Measurements from ENCODE around the gene RAC3. TPM values are rescaled to one million over a fixed set of nuclear protein-coding genes. Genes with fewer than 3 reads are reported as not detected.

The RAC3 gene
- total RNA-seq, 1 donor from 2014 or later: 31.6 TPM

DNA sequence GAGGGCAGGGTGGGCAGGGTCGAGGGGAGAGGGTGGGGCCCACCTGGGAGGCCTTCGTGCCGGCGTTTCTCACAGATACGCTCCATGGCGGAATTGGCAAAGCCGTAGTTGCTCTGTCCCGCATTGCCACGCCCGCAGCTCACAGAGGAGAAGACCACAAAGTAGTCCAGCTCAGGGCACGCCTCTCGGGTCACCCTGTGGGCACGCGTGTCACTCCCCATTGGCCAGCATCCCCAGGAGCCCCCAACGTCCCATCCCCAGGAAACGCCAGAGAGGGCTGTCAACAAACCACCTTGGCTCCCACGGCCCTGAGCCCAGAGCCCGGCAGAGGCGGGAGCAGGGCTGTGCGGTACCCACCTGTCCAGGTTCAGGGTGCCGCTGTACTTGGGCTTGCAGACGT is 50.5 kb downstream of the RAC3 start:
- Mint-ChIP-seq H3K4me3 (no peak overlapping the region), H3K27ac (no peak overlapping the region), H3K36me3 (peaks cover 5% of the 10 kb centered on the region), H3K27me3 (ENCODE audit: insufficient read depth, low read depth) (peaks cover 2% of the 10 kb centered on the region), H3K4me1 (peaks cover 2% of the 10 kb centered on the region), H3K9me3 (no peaks in the 10 kb centered on the region)
- no peak overlapping the region for H3K9ac ChIP-seq
- H3K36me3 ChIP-seq: no peaks in the 10 kb centered on the region
- no peak overlapping the region for H3K4me3 ChIP-seq
- H2AFZ ChIP-seq (replicated peaks): no peak overlapping the region
- no peaks in the 10 kb centered on the region for H3K79me2 ChIP-seq (ENCODE audit: low read depth)
- H3K4me2 ChIP-seq: no peak overlapping the region
- peaks cover 23% of the 10 kb centered on the region for H3F3A ChIP-seq (ENCODE audit: low read depth)
- H4K20me1 ChIP-seq (ENCODE audit: low read depth): peaks cover 81% of the 10 kb centered on the region
- H3K27me3 ChIP-seq: no peaks in the 10 kb centered on the region
- TF ChIP-seq EZH2phosphoT487 (IDR thresholded peaks at IDR 0.05): no peak
- TF ChIP-seq EZH2 (IDR thresholded peaks at IDR 0.05): no peak
- H3K9me3 ChIP-seq (ENCODE audit: low read depth): no peaks in the 10 kb centered on the region
- no peak for DNase-seq (ENCODE audit: low spot score)
- H3K4me1 ChIP-seq: no peaks in the 10 kb centered on the region
- no peak overlapping the region for H3K27ac ChIP-seq

- Histone ChIP-seq H3K79me2 (ENCODE audit: low read depth) (no peaks in the 10 kb centered on the region), H3K36me3 (no peaks in the 10 kb centered on the region), H3F3A (ENCODE audit: low read depth) (peaks cover 21% of the 10 kb centered on the region), H3K9me3 (ENCODE audit: low read depth) (no peaks in the 10 kb centered on the region), H3K4me3 (no peak overlapping the region), H3K4me1 (no peaks in the 10 kb centered on the region), H3K9ac (no peak overlapping the region), H3K27me3 (no peaks in the 10 kb centered on the region), H2AFZ (replicated peaks) (no peak overlapping the region), H4K20me1 (ENCODE audit: low read depth) (peaks cover 81% of the 10 kb centered on the region), H3K4me2 (no peak overlapping the region), H3K27ac (no peak overlapping the region)
- TF ChIP-seq EZH2 (IDR thresholded peaks at IDR 0.05) (no peak), EZH2phosphoT487 (IDR thresholded peaks at IDR 0.05) (no peak), CTCF (IDR thresholded peaks at IDR 0.05) (no peak)
- no peak overlapping the region for H3K4me3 Mint-ChIP-seq
- H3K9me3 Mint-ChIP-seq: no peaks in the 10 kb centered on the region
- H3K36me3 Mint-ChIP-seq: peaks cover 5% of the 10 kb centered on the region
- no peak for DNase-seq (ENCODE audit: low spot score)
- no peak overlapping the region for H3K27ac Mint-ChIP-seq
- H3K4me1 Mint-ChIP-seq: peaks cover 2% of the 10 kb centered on the region
- H3K27me3 Mint-ChIP-seq (ENCODE audit: insufficient read depth, low read depth): peaks cover 2% of the 10 kb centered on the region
These were observed 51.0 kb downstream of the RAC3 start for GRCh38 chr17:82082456-82082855.

DNA sequence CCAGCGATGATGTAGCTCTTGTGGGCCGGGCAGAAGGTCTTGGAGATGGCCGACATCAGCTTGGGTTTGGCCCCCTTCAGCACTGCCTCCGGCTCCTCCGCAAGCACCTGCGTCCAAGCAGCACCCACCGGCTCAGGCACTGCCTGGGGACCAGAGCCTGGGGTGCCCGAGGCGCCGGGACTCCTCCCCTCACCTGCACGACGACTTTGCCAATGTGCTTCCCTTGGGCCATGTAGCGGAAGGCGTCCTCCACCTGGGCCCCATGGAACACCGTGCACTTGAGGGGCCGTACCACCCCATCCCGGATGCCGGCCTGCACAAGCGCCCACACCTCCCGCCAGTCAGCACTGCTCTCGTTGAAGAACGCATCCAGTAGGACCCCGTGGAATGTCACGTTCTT is 51.5 kb downstream of the RAC3 start:
- H3K36me3 Mint-ChIP-seq: peaks cover 5% of the 10 kb centered on the region
- Histone ChIP-seq H3K27ac (no peak overlapping the region), H3K79me2 (ENCODE audit: low read depth) (no peaks in the 10 kb centered on the region), H3K4me3 (no peak overlapping the region), H3K4me2 (no peak overlapping the region), H4K20me1 (ENCODE audit: low read depth) (peaks cover 82% of the 10 kb centered on the region), H3K4me1 (no peaks in the 10 kb centered on the region), H2AFZ (replicated peaks) (no peak overlapping the region), H3K36me3 (no peaks in the 10 kb centered on the region), H3K27me3 (no peaks in the 10 kb centered on the region), H3K9ac (no peak overlapping the region), H3K9me3 (ENCODE audit: low read depth) (no peaks in the 10 kb centered on the region), H3F3A (ENCODE audit: low read depth) (peaks cover 15% of the 10 kb centered on the region)
- DNase-seq (ENCODE audit: low spot score): no peak
- H3K4me3 Mint-ChIP-seq: no peak overlapping the region
- H3K27me3 Mint-ChIP-seq (ENCODE audit: insufficient read depth, low read depth): no peaks in the 10 kb centered on the region
- no peak for TF ChIP-seq EZH2 (IDR thresholded peaks at IDR 0.05)
- TF ChIP-seq CTCF (IDR thresholded peaks at IDR 0.05): no peak
- no peak for TF ChIP-seq EZH2phosphoT487 (IDR thresholded peaks at IDR 0.05)
- H3K27ac Mint-ChIP-seq: no peak overlapping the region
- H3K4me1 Mint-ChIP-seq: peaks cover 2% of the 10 kb centered on the region
- no peaks in the 10 kb centered on the region for H3K9me3 Mint-ChIP-seq

Other genes with a start within 250 kb of the RAC3 start
- not detected in 2 replicates for gene GCGR, start 227.5 kb upstream of the RAC3 start, total RNA-seq (ENCODE audit: low replicate concordance)
- 45.6 and 110 TPM in 2 replicates for gene MCRIP1, start 198.4 kb upstream of the RAC3 start, total RNA-seq (ENCODE audit: low replicate concordance)
- gene PPP1R27, start 196.6 kb upstream of the RAC3 start, total RNA-seq (ENCODE audit: low replicate concordance): 0.12 TPM in 1 of 2 replicates, not detected in the other
- 203 and 344 TPM in 2 replicates for gene P4HB, start 171.1 kb upstream of the RAC3 start, total RNA-seq (ENCODE audit: low replicate concordance)
- 25.1 and 47.9 TPM in 2 replicates for gene ARHGDIA, start 160.3 kb upstream of the RAC3 start, total RNA-seq (ENCODE audit: low replicate concordance)
- gene ALYREF, start 140.1 kb upstream of the RAC3 start, total RNA-seq (ENCODE audit: low replicate concordance): 140 and 156 TPM in 2 replicates
- 100 and 220 TPM in 2 replicates for gene ANAPC11, start 140.0 kb upstream of the RAC3 start, total RNA-seq (ENCODE audit: low replicate concordance)
- gene NPB, start 129.4 kb upstream of the RAC3 start, total RNA-seq (ENCODE audit: low replicate concordance): 2.8 TPM in 1 of 2 replicates, not detected in the other
- 6.8 and 17.0 TPM in 2 replicates for gene PCYT2, start 120.3 kb upstream of the RAC3 start, total RNA-seq (ENCODE audit: low replicate concordance)
- 5.1 and 15.2 TPM in 2 replicates for gene SIRT7, start 113.5 kb upstream of the RAC3 start, total RNA-seq (ENCODE audit: low replicate concordance)
- gene MAFG, start 103.9 kb upstream of the RAC3 start, total RNA-seq (ENCODE audit: low replicate concordance): 8.1 and 12.9 TPM in 2 replicates
- gene PYCR1, start 94.4 kb upstream of the RAC3 start, total RNA-seq (ENCODE audit: low replicate concordance): 32.6 and 72.2 TPM in 2 replicates
- 0.11 TPM in 1 of 2 replicates, not detected in the other for gene MYADML2, start 84.4 kb upstream of the RAC3 start, total RNA-seq (ENCODE audit: low replicate concordance)
- 0.25 TPM in 1 of 2 replicates, not detected in the other for gene NOTUM, start 70.5 kb upstream of the RAC3 start, total RNA-seq (ENCODE audit: low replicate concordance)
- 13.1 and 40.9 TPM in 2 replicates for gene ASPSCR1, start 54.0 kb upstream of the RAC3 start, total RNA-seq (ENCODE audit: low replicate concordance)
- gene CENPX, start 8.8 kb upstream of the RAC3 start, total RNA-seq (ENCODE audit: low replicate concordance): 53.0 and 85.0 TPM in 2 replicates
- gene LRRC45, start 8.4 kb upstream of the RAC3 start, total RNA-seq (ENCODE audit: low replicate concordance): 15.4 and 46.7 TPM in 2 replicates
- 36.5 and 64.9 TPM in 2 replicates for gene DCXR, start 6.0 kb downstream of the RAC3 start, total RNA-seq (ENCODE audit: low replicate concordance)
- 13.6 and 41.0 TPM in 2 replicates for gene RFNG, start 20.1 kb downstream of the RAC3 start, total RNA-seq (ENCODE audit: low replicate concordance)
- 86.6 and 174 TPM in 2 replicates for gene GPS1, start 20.2 kb downstream of the RAC3 start, total RNA-seq (ENCODE audit: low replicate concordance)
- 54.5 and 76.6 TPM in 2 replicates for gene DUS1L, start 34.1 kb downstream of the RAC3 start, total RNA-seq (ENCODE audit: low replicate concordance)
- 77.9 and 266 TPM in 2 replicates for gene FASN, start 66.6 kb downstream of the RAC3 start, total RNA-seq (ENCODE audit: low replicate concordance)
- gene CCDC57, start 181.2 kb downstream of the RAC3 start, total RNA-seq (ENCODE audit: low replicate concordance): 15.0 and 29.8 TPM in 2 replicates
- 21.0 and 82.9 TPM in 2 replicates for gene SLC16A3, start 197.4 kb downstream of the RAC3 start, total RNA-seq (ENCODE audit: low replicate concordance)
- 41.5 and 60.7 TPM in 2 replicates for gene CSNK1D, start 242.0 kb downstream of the RAC3 start, total RNA-seq (ENCODE audit: low replicate concordance)